ENCODE measurements around the gene ZNF414. TPM values are rescaled to one million over a fixed set of nuclear protein-coding genes. Genes with fewer than 3 reads are reported as not detected.

ZNF414 gene
- total and polyA plus RNA-seq, 5 donors: 13.4 to 19.3 (median 16.3) TPM

GRCh38 chr19:8537099-8537498, 23.1 kb upstream of the ZNF414 start:
- 88% methylated on average over 3 of the region's 3 CpGs for WGBS
- no peaks in the 10 kb centered on the region for H3K27me3 ChIP-seq (ENCODE audit: control insufficient read depth, insufficient read depth)
- DNase-seq: no peak
- no peak overlapping the region for H3K27ac ChIP-seq (ENCODE audit: low read length)
- no peaks in the 10 kb centered on the region for H3K9me3 ChIP-seq (ENCODE audit: control insufficient read depth, low read length)
- intact Hi-C loops (cut with DNase I): no loop called here
- H3K4me3 ChIP-seq (ENCODE audit: low read length): no peak overlapping the region
- ATAC-seq: no peak
- no peaks in the 10 kb centered on the region for H3K4me1 ChIP-seq (ENCODE audit: control insufficient read depth, insufficient read depth, low read length)

- intact Hi-C loops (cut with DNase I): no loop called here
- H3K27me3 ChIP-seq (ENCODE audit: control insufficient read depth, insufficient read depth): no peaks in the 10 kb centered on the region
- H3K9me3 ChIP-seq (ENCODE audit: control insufficient read depth, low read length): no peaks in the 10 kb centered on the region
- H3K4me3 ChIP-seq (ENCODE audit: low read length): no peak overlapping the region
- ATAC-seq (no peak), DNase-seq (no peak)
- WGBS: 75% methylated on average over 22 of the region's 22 CpGs
- H3K4me1 ChIP-seq (ENCODE audit: control insufficient read depth, insufficient read depth, low read length): no peaks in the 10 kb centered on the region
- no peak overlapping the region for H3K27ac ChIP-seq (ENCODE audit: low read length)
Observed at GRCh38 chr19:8536282-8536681, 22.3 kb upstream of the ZNF414 start.

- WGBS: 75% methylated on average over 2 of the region's 2 CpGs
- no peak overlapping the region for H3K27ac ChIP-seq (ENCODE audit: low read length)
- ATAC-seq: no peak
- no peak for DNase-seq
- H3K4me1 ChIP-seq (ENCODE audit: control insufficient read depth, insufficient read depth, low read length): no peaks in the 10 kb centered on the region
- no peak overlapping the region for H3K4me3 ChIP-seq (ENCODE audit: low read length)
- H3K9me3 ChIP-seq (ENCODE audit: control insufficient read depth, low read length): no peaks in the 10 kb centered on the region
- no peaks in the 10 kb centered on the region for H3K27me3 ChIP-seq (ENCODE audit: control insufficient read depth, insufficient read depth)
- intact Hi-C loops (cut with DNase I): no loop called here
Observed at GRCh38 chr19:8532225-8532624, 18.3 kb upstream of the ZNF414 start.

GRCh38 chr19:8531470-8531869, 17.5 kb upstream of the ZNF414 start:
- ATAC-seq (no peak), DNase-seq (no peak)
- WGBS: 81% methylated on average over 7 of the region's 7 CpGs
- no peaks in the 10 kb centered on the region for H3K27me3 ChIP-seq (ENCODE audit: control insufficient read depth, insufficient read depth)
- no peak overlapping the region for H3K4me3 ChIP-seq (ENCODE audit: low read length)
- H3K9me3 ChIP-seq (ENCODE audit: control insufficient read depth, low read length): no peaks in the 10 kb centered on the region
- no peak overlapping the region for H3K27ac ChIP-seq (ENCODE audit: low read length)
- peaks cover 2% of the 10 kb centered on the region for H3K4me1 ChIP-seq (ENCODE audit: control insufficient read depth, insufficient read depth, low read length)
- intact Hi-C loops (cut with DNase I): no loop called here

DNA sequence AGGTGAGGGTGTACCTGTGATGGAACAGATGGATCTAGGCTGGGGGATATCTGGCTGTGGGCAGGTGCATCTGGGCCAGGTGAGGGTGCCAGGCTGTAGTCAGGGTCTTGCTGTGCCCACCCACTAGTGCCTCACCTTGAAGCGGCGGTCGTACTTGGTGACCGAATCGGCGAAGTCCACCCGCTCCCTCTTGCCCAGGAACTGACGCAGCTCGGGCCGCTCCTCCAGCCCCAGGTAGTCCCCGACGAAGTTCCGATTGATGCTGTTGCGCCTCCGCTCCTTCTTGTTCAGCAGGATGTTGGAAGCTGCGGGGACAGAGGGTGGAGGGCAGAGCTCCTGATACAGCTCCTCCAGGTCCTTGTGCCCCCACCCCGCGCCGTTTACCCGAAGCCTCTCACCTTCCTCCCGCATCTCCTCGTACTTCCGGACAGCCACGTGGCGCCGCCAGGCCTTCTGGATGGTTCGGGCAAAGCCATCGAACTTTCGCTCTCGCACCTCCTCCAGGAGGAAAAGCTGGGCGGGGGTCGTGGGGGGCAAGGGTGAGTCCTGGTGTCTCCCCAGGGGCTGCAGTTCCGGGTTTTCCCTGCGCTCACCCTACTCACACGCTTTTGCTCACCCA, 16.2 kb upstream of the ZNF414 start:
- Histone ChIP-seq H3K9me3 (ENCODE audit: control insufficient read depth, low read length) (no peaks in the 10 kb centered on the region), H3K4me1 (ENCODE audit: control insufficient read depth, insufficient read depth, low read length) (peaks cover 2% of the 10 kb centered on the region), H3K4me3 (ENCODE audit: low read length) (no peak overlapping the region), H3K27ac (ENCODE audit: low read length) (no peak overlapping the region), H3K27me3 (ENCODE audit: control insufficient read depth, insufficient read depth) (no peaks in the 10 kb centered on the region)
- ATAC-seq: no peak
- 91% methylated on average over 35 of the region's 35 CpGs for WGBS
- intact Hi-C loops (cut with DNase I): no loop called here
- peak in 1 of 3 donors; percentile 67 for DNase-seq

- WGBS: 94% methylated on average over 4 of the region's 4 CpGs
Observed at GRCh38 chr19:8529369-8530006, 15.5 kb upstream of the ZNF414 start.

GRCh38 chr19:8528500-8528899, 14.5 kb upstream of the ZNF414 start:
- peaks cover 2% of the 10 kb centered on the region for H3K4me1 ChIP-seq (ENCODE audit: control insufficient read depth, insufficient read depth, low read length)
- WGBS: 66% methylated on average over 4 of the region's 4 CpGs
- no peaks in the 10 kb centered on the region for H3K27me3 ChIP-seq (ENCODE audit: control insufficient read depth, insufficient read depth)
- no peaks in the 10 kb centered on the region for H3K9me3 ChIP-seq (ENCODE audit: control insufficient read depth, low read length)
- DNase-seq (no peak), ATAC-seq (no peak)
- H3K27ac ChIP-seq (ENCODE audit: low read length): no peak overlapping the region
- intact Hi-C loops (cut with DNase I): no loop called here
- no peak overlapping the region for H3K4me3 ChIP-seq (ENCODE audit: low read length)

More at GRCh38 chr19:8529369-8530006, 15.5 kb upstream of the ZNF414 start:
- Histone ChIP-seq H3K4me3 (ENCODE audit: low read length) (no peak overlapping the region), H3K4me1 (ENCODE audit: control insufficient read depth, insufficient read depth, low read length) (peaks cover 2% of the 10 kb centered on the region), H3K27me3 (ENCODE audit: control insufficient read depth, insufficient read depth) (no peaks in the 10 kb centered on the region), H3K27ac (ENCODE audit: low read length) (no peak overlapping the region), H3K9me3 (ENCODE audit: control insufficient read depth, low read length) (no peaks in the 10 kb centered on the region)
- DNase-seq (no peak), ATAC-seq (no peak)
- intact Hi-C loops (cut with DNase I): no loop called here

DNA sequence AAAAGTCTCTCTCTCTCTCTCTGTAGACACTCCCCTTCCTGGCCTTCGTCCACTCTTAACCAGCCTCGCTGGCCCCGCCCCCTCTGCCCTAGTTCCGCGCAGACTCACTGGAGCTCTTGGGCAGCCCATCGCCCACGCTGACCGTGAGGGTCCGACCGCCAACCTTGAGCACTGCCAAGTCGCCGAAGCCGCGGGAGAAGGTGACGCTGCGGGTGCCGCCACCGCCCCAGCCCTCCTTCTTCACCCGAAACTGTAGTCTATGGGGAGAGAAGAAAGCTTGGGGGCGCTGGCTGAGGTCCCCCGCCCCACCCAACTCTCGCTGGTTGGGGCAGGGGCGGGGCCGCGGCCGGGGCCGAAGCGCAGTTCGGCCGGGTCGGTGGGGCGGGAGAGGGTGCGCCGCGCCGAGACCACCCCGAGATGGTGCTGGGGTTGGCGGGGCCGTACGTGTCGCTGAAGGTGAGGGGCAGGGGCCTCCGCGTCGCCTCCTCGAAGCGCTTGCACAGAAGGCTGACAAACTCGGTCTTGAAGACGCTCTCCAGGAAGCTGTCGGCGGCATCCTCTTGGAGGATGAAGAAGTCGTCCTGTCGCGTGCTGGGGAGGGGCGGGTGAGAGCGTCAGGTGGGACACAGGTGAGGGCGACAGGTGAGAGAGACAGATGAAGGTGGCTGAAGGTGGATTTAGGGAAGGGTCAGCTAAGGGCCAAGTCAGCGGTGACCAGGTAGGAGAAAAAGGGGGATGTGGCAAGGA, 12.6 kb upstream of the ZNF414 start:
- WGBS: 17% methylated on average over 57 of the region's 57 CpGs
- Histone ChIP-seq H3K27ac (ENCODE audit: low read length) (peak overlapping the region; percentile 55), H3K9me3 (ENCODE audit: control insufficient read depth, low read length) (no peaks in the 10 kb centered on the region), H3K4me1 (ENCODE audit: control insufficient read depth, insufficient read depth, low read length) (peaks cover 2% of the 10 kb centered on the region), H3K27me3 (ENCODE audit: control insufficient read depth, insufficient read depth) (no peaks in the 10 kb centered on the region), H3K4me3 (ENCODE audit: low read length) (peak overlapping the region; percentile 50)
- DNase-seq: peak; percentile 92 to 97 (median 96)
- intact Hi-C loops (cut with DNase I): no loop called here
- peak; percentile 84 to 87 for ATAC-seq

GRCh38 chr19:8525401-8525684, 11.4 kb upstream of the ZNF414 start:
- no peaks in the 10 kb centered on the region for H3K27me3 ChIP-seq (ENCODE audit: control insufficient read depth, insufficient read depth)
- no peak for DNase-seq
- H3K4me1 ChIP-seq (ENCODE audit: control insufficient read depth, insufficient read depth, low read length): peaks cover 2% of the 10 kb centered on the region
- no peaks in the 10 kb centered on the region for H3K9me3 ChIP-seq (ENCODE audit: control insufficient read depth, low read length)
- 14% methylated on average over 15 of the region's 15 CpGs for WGBS
- peak overlapping the region; percentile 43 for H3K27ac ChIP-seq (ENCODE audit: low read length)
- intact Hi-C loops (cut with DNase I): no loop called here
- no peak for ATAC-seq
- H3K4me3 ChIP-seq (ENCODE audit: low read length): peak overlapping the region; percentile 11

DNA sequence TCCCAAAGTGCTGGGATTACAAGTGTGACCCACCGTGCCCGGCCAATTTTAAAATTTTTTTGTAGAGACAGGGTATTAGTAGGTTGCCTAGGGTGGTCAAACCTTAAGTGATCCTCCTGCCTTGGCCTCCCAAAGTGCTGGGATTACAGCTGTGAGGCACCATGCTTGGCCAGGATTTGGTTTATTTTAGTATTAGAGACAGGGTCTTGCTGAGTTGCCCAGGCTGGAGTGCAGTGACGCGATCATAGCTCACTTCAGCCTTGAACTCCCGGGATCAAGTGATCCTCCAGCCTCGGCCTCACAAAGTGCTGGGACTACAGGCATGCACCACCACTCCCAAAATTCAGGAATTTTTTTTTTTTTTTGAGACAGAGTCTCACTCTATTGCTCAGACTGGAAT, 5.4 kb upstream of the ZNF414 start:
- no peaks in the 10 kb centered on the region for H3K9me3 ChIP-seq (ENCODE audit: control insufficient read depth, low read length)
- ATAC-seq (no peak), DNase-seq (no peak)
- no peak overlapping the region for H3K27ac ChIP-seq (ENCODE audit: low read length)
- intact Hi-C loops (cut with DNase I): no loop called here
- no peaks in the 10 kb centered on the region for H3K27me3 ChIP-seq (ENCODE audit: control insufficient read depth, insufficient read depth)
- WGBS: 95% methylated on average over 6 of the region's 6 CpGs
- no peak overlapping the region for H3K4me3 ChIP-seq (ENCODE audit: low read length)
- H3K4me1 ChIP-seq (ENCODE audit: control insufficient read depth, insufficient read depth, low read length): peaks cover 6% of the 10 kb centered on the region

DNA sequence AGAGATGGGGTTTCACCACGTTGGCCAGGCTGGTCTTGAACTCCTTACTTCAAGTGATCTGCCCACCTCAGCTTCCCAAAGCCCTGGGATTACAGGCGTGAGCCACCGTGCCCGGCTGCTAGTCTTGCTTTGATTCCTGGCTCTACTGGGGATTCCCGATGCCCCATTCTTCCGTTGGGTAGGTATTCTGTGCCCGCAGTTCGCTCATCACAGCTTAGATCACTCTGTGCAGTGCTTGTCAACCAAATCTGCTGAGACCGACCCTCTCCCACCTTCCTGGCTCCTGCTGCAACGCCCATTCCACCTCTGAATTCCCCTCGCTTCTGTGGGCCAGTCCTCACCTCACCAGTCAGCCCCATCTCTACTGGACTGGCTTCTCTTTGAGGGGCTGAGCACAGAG, 4.6 kb upstream of the ZNF414 start:
- ATAC-seq: no peak
- 88% methylated on average over 11 of the region's 11 CpGs for WGBS

More for the DNA sequence above, 4.6 kb upstream of the ZNF414 start:
- Histone ChIP-seq H3K4me3 (ENCODE audit: low read length) (no peak overlapping the region), H3K4me1 (ENCODE audit: control insufficient read depth, insufficient read depth, low read length) (peaks cover 6% of the 10 kb centered on the region), H3K27ac (ENCODE audit: low read length) (no peak overlapping the region), H3K9me3 (ENCODE audit: control insufficient read depth, low read length) (no peaks in the 10 kb centered on the region), H3K27me3 (ENCODE audit: control insufficient read depth, insufficient read depth) (no peaks in the 10 kb centered on the region)
- intact Hi-C loops (cut with DNase I): no loop called here
- no peak for DNase-seq
